GM23338 (cell line): Measurements from ENCODE around the gene GNB1. TPM values are rescaled to one million over a fixed set of nuclear protein-coding genes. Genes with fewer than 3 reads are reported as not detected.

Experiments
- ATAC-seq: fragments of 200-7000 bp; cut with Tn5 transposase; 3 replicates; pipeline ENCODE4 v1.9.1; 2020
- DNase-seq: peaks from one replicate; pipeline ENCODE4 v3.0.0-alpha.2; 2015; ENCODE audit warnings: low spot score
- H2AFZ ChIP-seq: fragments of 200-600 bp; sonication (generic); 2 replicates; pipeline ENCODE4 v1.8.0; 2016; ENCODE audit warnings: antibody characterized with exemption, mild to moderate bottlenecking, moderate library complexity
- H3F3A ChIP-seq: fragments of 200-600 bp; sonication (generic); replicated peaks from 2 replicates; pipeline ENCODE4 v1.8.0; 2017; ENCODE audit warnings: antibody characterized with exemption, mixed run types, low read depth
- H3K27ac ChIP-seq: fragments of 200-600 bp; sonication (generic); 2 replicates; pipeline ENCODE4 v1.6.1; 2016; ENCODE audit warnings: low read depth
- H3K27me3 ChIP-seq: fragments of 200-600 bp; sonication (generic); 2 replicates; pipeline ENCODE4 v1.8.0; 2016; ENCODE audit warnings: mild to moderate bottlenecking, mixed run types, moderate library complexity; ENCODE audit not compliant: insufficient read depth
- H3K36me3 ChIP-seq: fragments of 200-600 bp; sonication (generic); 2 replicates; pipeline ENCODE4 v1.8.0; 2016; ENCODE audit warnings: mild to moderate bottlenecking; ENCODE audit not compliant: insufficient read depth
- H3K4me1 ChIP-seq: fragments of 200-600 bp; sonication (generic); 2 replicates; pipeline ENCODE4 v1.8.0; 2016; ENCODE audit warnings: mild to moderate bottlenecking, moderate library complexity; ENCODE audit not compliant: insufficient read depth
- H3K4me2 ChIP-seq: fragments of 200-600 bp; sonication (generic); 2 replicates; pipeline ENCODE4 v1.7.1; 2017; ENCODE audit warnings: mixed run types
- H3K4me3 ChIP-seq: fragments of 200-600 bp; sonication (generic); 2 replicates; pipeline ENCODE4 v1.6.1; 2016; ENCODE audit warnings: mixed run types
- H3K79me2 ChIP-seq: fragments of 200-600 bp; sonication (generic); replicated peaks from 2 replicates; pipeline ENCODE4 v1.8.0; 2017; ENCODE audit warnings: mild to moderate bottlenecking; ENCODE audit not compliant: insufficient read depth
- H3K9me2 ChIP-seq: fragments of 200-600 bp; sonication (generic); 2 replicates; pipeline ENCODE4 v1.8.0; 2017; ENCODE audit not compliant: insufficient read depth
- H4K20me1 ChIP-seq: fragments of 200-600 bp; sonication (generic); replicated peaks from 2 replicates; pipeline ENCODE4 v1.8.0; 2017; ENCODE audit warnings: mild to moderate bottlenecking; ENCODE audit not compliant: insufficient read depth
- H3K27ac Mint-ChIP-seq: 2 replicates; pipeline ENCODE4 v1.8.0; 2020; ENCODE audit warnings: inconsistent platforms, mild to moderate bottlenecking, moderate library complexity, mixed read lengths
- H3K27me3 Mint-ChIP-seq: 3 replicates; pipeline ENCODE4 v1.8.0; 2022; ENCODE audit warnings: low read depth, mild to moderate bottlenecking, moderate library complexity, mixed read lengths, inconsistent platforms; ENCODE audit not compliant: insufficient read depth, poor library complexity
- H3K36me3 Mint-ChIP-seq: 3 replicates; pipeline ENCODE4 v1.8.0; 2021; ENCODE audit warnings: low read depth, mild to moderate bottlenecking, inconsistent platforms, moderate library complexity, mixed read lengths
- H3K4me1 Mint-ChIP-seq: 3 replicates; pipeline ENCODE4 v1.8.0; 2020; ENCODE audit warnings: mild to moderate bottlenecking, inconsistent platforms, mixed read lengths
- H3K4me3 Mint-ChIP-seq: 3 replicates; pipeline ENCODE4 v1.8.0; 2021; ENCODE audit warnings: moderate library complexity, mild to moderate bottlenecking, inconsistent platforms, mixed read lengths
- H3K9me3 Mint-ChIP-seq: 3 replicates; pipeline ENCODE4 v1.8.0; 2020; ENCODE audit warnings: moderate library complexity, mild to moderate bottlenecking, inconsistent platforms, mixed read lengths
- CREB1 ChIP-seq: fragments of 250-450 bp; sonication (Bioruptor Pico); IDR thresholded peaks from 2 replicates; pipeline ENCODE4 v1.5.0; 2020; ENCODE audit warnings: low read depth, mild to moderate bottlenecking, moderate library complexity
- CTCF ChIP-seq, 2 experiments: fragments of 200-600 bp in 1 of 2; sonication (generic) in 1 of 2; conservative IDR thresholded peaks; 2 replicates each; pipeline versions ENCODE4 v1.5.1 to v1.6.1; 2016 to 2017; ENCODE audit warnings: antibody characterized with exemption in 2 of 2, low read depth in 2 of 2, mild to moderate bottlenecking in 2 of 2, moderate library complexity in 1 of 2
- ETS1 ChIP-seq: IDR thresholded peaks from 2 replicates; pipeline ENCODE4 v1.6.1; 2016; ENCODE audit warnings: antibody characterized with exemption
- EZH2 ChIP-seq: fragments of 200-600 bp; sonication (generic); IDR thresholded peaks from one replicate; pipeline ENCODE4 v1.8.0; 2017; ENCODE audit warnings: antibody characterized with exemption, mild to moderate bottlenecking, low read depth; ENCODE audit not compliant: unreplicated experiment
- EZH2phosphoT487 ChIP-seq: fragments of 200-600 bp; sonication (generic); IDR thresholded peaks from one replicate; pipeline ENCODE4 v1.8.1; 2018; ENCODE audit warnings: antibody characterized with exemption; ENCODE audit not compliant: unreplicated experiment
- JUNB ChIP-seq: IDR thresholded peaks from one replicate; pipeline ENCODE4 v1.6.1; 2016; ENCODE audit warnings: antibody characterized with exemption; ENCODE audit not compliant: unreplicated experiment
- NANOG ChIP-seq: IDR thresholded peaks from 2 replicates; pipeline ENCODE4 v1.6.1; 2016; ENCODE audit warnings: antibody characterized with exemption, borderline replicate concordance
- POLR2AphosphoS5 ChIP-seq: IDR thresholded peaks from 2 replicates; pipeline ENCODE4 v1.6.1; 2016; ENCODE audit warnings: antibody characterized with exemption, low read depth
- REST ChIP-seq: IDR thresholded peaks from one replicate; pipeline ENCODE4 v1.6.1; 2018; ENCODE audit warnings: antibody characterized with exemption; ENCODE audit not compliant: unreplicated experiment
- STAT1 ChIP-seq: IDR thresholded peaks from one replicate; pipeline ENCODE4 v1.6.1; 2016; ENCODE audit warnings: antibody characterized with exemption; ENCODE audit not compliant: unreplicated experiment
- ZNF114 ChIP-seq: fragments of 250-450 bp; sonication (Bioruptor Pico); IDR thresholded peaks from 2 replicates; pipeline ENCODE4 v1.5.0; 2020; ENCODE audit warnings: mild to moderate bottlenecking, moderate library complexity
- ZNF331 ChIP-seq: fragments of 250-450 bp; sonication (Bioruptor Pico); IDR thresholded peaks from 2 replicates; pipeline ENCODE4 v1.5.0; 2020; ENCODE audit warnings: low read depth, mild to moderate bottlenecking, moderate library complexity
- ZNF462 ChIP-seq: fragments of 250-450 bp; sonication (Bioruptor Pico); IDR thresholded peaks from 2 replicates; pipeline ENCODE4 v1.5.0; 2020; ENCODE audit warnings: mild to moderate bottlenecking, moderate library complexity
- polyA plus RNA-seq: library from polyadenylated mRNA; unstranded; fragments of >200 nt; fragmentation: Nextera tagmentation; extraction: Ambion mirVana; gene quantifications from 2 replicates; pipeline ENCODE4 v1.2.1, GENCODE V29; 2016
- total RNA-seq: library from RNA; depleted of rRNA; stranded (reverse); fragments of >200 nt; shearing (Covaris generic); gene quantifications from 2 replicates; pipeline ENCODE4 v1.2.3, GENCODE V29; 2014

The GNB1 gene
- total and polyA plus RNA-seq, 2 experiments from 2014 or later, result 65.4 to 138 TPM

- peaks cover 36% of the 10 kb centered on the region for H3K36me3 ChIP-seq
- H3K79me2 ChIP-seq, result peaks cover 40% of the 10 kb centered on the region
- H3K27me3 ChIP-seq, result no peaks in the 10 kb centered on the region
- DNase-seq (no peak), ATAC-seq (no peak)
- no peak overlapping the region for H2AFZ ChIP-seq
- H3K27me3 Mint-ChIP-seq, result peaks cover 6% of the 10 kb centered on the region
- peaks cover 29% of the 10 kb centered on the region for H3F3A ChIP-seq
- H3K4me1 ChIP-seq, result no peaks in the 10 kb centered on the region
- peaks cover 19% of the 10 kb centered on the region for H4K20me1 ChIP-seq
- TF ChIP-seq POLR2AphosphoS5 (no peak), ZNF331 (CRISPR knock-in tag) (no peak), NANOG (no peak), JUNB (no peak), ETS1 (no peak), EZH2 (no peak), CTCF (conservative IDR thresholded peaks at IDR 0.05; ENCODE audit: low read depth in 2 of 2) (no peak), ZNF114 (CRISPR knock-in tag) (no peak), CREB1 (no peak), REST (no peak), ZNF462 (CRISPR knock-in tag) (no peak), EZH2phosphoT487 (no peak), STAT1 (no peak)
- no peaks in the 10 kb centered on the region for H3K9me2 ChIP-seq
- no peaks in the 10 kb centered on the region for H3K4me1 Mint-ChIP-seq
- H3K27ac ChIP-seq, result 0 out of 2 replicates have a peak overlapping the region, but pooled peaks have one; percentile 66
- peaks cover 57% of the 10 kb centered on the region for H3K36me3 Mint-ChIP-seq
- no peak overlapping the region for H3K4me3 Mint-ChIP-seq
- H3K9me3 Mint-ChIP-seq, result no peaks in the 10 kb centered on the region
- no peak overlapping the region for H3K27ac Mint-ChIP-seq
- H3K4me2 ChIP-seq, result no peak overlapping the region
- no peak overlapping the region for H3K4me3 ChIP-seq
These were observed 84.0 kb downstream of the GNB1 start for GRCh38 chr1:1806890-1807289.
